HG03025 (cell line): Measurements from ENCODE around the gene THAP9.
A peak's percentile ranks its signal among the peaks of the same experiment; 100 is the strongest.
"Not testable (repeated sequence)": the region's sequence is repeated elsewhere in the genome, so short reads cannot be mapped to it uniquely, and the experiment has no call there.

Source experiments
- ATAC-seq: cut with Tn5 transposase; IDR thresholded peaks from one replicate; pipeline ENCODE4 v1.9.1; 2021; ENCODE audit warnings: mild to moderate bottlenecking, moderate library complexity; ENCODE audit not compliant: unreplicated experiment, low FRiP score

The THAP9 gene

DNA sequence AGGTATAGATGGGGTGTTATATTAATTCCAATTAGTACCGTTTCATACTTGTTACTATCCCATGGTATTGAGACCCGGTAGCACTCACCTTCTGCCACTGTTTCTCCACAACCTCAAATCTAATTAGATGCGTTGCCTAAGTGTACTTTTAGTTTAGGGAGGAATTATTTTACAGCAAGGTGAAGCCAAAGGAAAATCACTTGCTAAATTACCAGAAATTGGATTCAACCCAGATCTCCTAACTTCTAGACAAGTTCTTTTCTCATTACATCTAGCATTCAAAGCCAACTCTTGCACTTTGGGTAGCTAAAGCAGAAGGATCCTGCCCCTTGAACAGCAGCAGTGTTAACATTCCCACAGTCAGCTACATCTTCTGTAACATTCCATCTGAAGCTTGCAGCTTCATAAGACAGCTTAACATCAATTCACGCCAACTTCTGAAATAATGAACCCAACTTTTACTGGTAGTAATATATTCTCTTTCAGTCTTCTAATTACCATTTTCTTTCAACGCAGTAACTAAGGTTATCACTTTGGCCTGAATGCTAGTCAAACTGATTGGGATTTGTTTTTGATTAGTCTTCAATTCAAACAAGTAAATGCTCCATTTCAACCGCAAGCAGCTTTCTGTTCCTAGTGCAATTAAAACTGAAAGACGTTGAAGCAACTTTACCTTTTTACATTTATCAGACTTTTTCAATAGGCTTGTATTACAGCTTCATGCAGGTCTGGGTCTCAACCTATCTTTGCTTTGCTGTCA lies 8.6 kb upstream of the THAP9 start:
- ATAC-seq, result no peak

GRCh38 chr4:82892467-82892802 lies 8.1 kb upstream of the THAP9 start:
- ATAC-seq, result no peak

- no peak for ATAC-seq
Measured at GRCh38 chr4:82893942-82894341, 6.6 kb upstream of the THAP9 start.

DNA sequence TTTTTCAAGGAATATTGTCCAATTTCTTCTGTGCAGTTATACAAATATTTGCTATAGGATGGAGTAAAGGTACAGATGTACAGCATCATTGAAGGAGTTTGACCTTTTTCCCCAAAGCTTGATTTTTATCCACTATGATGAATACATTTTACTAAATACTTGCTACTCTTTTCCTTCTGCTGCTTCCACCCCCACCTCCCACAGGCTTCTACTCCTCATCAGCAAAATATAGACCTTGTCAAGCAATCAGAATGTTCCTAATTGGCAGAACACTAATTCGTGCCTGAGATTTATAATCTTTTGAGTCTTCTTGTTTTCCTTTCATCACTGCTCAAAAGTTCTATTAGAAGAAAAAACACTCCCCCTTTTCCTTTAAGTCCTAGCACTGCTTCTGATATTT lies 3.8 kb upstream of the THAP9 start:
- ATAC-seq, result no peak

DNA sequence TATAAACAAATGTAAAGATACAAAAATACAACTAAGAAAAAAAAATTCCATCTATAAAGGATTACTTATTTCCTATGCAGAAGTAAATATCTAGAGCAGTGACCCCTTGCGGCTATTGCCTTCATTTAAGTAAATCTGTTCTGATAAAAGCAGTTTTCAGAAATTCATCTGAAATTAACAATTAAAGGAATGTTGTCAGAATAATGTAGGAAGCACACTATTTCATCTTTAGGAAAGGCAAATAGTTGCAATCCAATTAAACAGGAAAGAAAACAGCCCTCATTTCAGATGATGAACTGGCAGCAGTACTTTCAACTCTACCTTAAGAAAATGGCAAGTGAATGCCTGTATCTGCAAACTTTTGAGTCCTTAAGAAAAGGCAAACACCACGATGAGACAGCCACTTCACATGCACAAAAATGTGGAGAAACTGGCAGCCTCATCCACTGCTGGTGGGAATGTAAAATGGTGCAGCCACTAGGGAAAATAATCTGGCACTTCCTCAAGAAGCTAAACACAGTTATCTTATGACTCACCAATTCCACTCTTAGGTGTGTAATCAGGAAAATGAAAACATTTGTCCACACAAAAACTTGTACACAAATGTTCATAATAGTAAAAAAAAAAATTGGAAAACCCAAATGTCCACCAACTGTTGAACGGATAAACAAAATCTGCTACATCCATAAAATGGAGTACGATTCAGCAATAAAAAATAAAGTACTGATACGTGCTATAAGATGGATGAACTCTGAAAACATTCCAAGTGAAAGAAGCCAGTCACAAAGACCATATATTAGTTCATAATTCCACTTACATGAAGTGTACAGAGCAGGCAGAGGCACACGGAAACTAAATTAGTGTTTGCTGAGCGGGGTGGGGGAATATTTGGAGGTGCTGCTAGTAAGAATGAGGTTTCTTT lies 2.0 kb upstream of the THAP9 start:
- ATAC-seq, result no peak

- ATAC-seq, result no peak
Measured at GRCh38 chr4:82899374-82900065, 1.0 kb upstream of the THAP9 start.

DNA sequence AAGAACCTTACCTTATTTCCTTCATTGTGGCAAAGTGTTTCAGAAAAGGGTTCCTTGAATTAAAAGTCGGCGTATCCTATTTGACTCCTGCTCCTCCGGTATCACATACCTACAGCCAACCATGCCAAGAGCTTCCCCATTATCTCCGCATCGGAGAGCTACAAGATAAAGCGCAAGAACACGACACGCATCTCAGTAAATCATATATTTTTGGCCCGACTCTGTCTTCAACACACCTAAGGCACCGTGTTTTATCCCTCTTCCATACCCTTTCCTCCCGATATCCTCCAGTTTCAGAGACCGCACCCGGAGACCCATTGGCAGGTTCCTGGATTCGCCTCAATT lies 497 bp upstream of the THAP9 start:
- ATAC-seq, result peak; percentile 3

- no peak for ATAC-seq
Measured at GRCh38 chr4:82901183-82901718, 716 bp downstream of the THAP9 start.

GRCh38 chr4:82903737-82904136 lies 3.2 kb downstream of the THAP9 start:
- no peak for ATAC-seq

GRCh38 chr4:82905205-82905604 lies 4.7 kb downstream of the THAP9 start:
- no peak for ATAC-seq

DNA sequence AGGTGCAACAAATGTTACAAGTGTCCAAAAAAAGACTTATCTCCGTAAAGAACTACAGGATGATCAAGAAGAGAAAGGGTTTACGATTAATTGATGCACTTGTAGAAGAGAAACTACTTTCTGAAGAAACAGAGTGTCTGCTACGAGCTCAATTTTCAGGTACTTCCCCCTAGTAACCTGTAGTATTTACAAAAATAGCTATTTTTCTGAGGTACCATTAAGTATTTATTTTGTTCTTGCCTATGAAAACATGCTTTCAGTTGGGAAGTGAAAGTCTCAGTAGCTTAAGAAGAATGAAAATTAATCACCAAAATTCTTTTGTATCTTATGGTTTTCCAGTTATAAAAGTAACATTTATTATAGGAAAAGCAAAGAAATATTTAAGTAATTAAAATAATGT lies 5.9 kb downstream of the THAP9 start:
- ATAC-seq, result no peak

GRCh38 chr4:82909326-82909725 lies 8.8 kb downstream of the THAP9 start:
- ATAC-seq, result no peak

GRCh38 chr4:82913305-82913704 lies 12.8 kb downstream of the THAP9 start:
- no peak for ATAC-seq

DNA sequence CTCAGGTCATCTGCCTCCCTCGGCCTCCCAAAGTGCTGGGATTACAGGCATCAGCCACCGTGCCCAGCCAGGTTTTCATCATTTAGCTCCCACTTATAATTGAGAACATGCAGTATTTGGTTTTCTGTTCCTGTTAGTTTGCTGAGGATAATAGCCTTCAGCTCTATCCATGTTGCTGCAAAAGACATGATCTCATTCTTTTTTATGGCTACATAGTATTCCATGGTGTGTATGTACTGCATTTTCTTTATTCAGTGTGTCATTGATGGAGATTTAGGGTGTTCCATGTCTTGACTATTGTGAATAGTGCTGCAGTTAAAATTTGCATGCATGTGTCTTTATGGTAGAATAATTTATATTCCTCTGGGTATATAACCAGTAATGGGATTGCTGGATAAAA lies 13.4 kb downstream of the THAP9 start:
- ATAC-seq, result not testable (repeated sequence)

DNA sequence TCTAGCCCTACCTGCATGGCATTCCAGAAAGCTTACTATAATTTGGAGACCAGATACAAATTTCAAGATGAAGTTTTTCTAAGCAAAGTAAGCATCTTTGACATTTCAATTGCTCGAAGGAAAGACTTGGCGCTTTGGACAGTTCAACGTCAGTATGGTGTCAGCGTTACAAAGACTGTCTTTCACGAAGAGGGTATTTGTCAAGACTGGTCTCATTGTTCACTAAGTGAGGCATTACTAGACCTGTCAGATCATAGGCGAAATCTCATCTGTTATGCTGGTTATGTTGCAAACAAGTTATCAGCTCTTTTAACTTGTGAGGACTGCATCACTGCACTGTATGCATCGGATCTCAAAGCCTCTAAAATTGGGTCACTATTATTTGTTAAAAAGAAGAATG lies 17.6 kb downstream of the THAP9 start:
- no peak for ATAC-seq

- no peak for ATAC-seq
Measured at GRCh38 chr4:82919386-82919785, 18.9 kb downstream of the THAP9 start.

DNA sequence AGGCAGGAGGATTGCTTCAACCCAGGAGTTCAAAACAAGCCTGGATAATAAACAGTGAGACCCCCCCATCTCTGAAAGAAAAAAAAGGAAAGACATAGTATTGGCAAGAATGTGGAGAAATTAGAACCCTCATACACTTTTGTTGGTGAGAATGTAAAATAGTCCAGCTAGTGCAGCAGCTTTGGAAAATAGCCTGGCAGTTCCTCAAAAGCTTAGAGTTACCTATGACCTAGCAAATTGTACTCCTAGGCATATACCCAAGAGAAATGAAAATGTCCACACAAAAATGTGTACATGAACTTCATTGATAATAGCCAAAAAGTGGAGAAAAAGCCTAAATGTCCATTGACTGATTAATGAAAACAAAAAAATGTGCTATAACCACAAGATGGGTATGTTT lies 21.3 kb downstream of the THAP9 start:
- no peak for ATAC-seq

DNA sequence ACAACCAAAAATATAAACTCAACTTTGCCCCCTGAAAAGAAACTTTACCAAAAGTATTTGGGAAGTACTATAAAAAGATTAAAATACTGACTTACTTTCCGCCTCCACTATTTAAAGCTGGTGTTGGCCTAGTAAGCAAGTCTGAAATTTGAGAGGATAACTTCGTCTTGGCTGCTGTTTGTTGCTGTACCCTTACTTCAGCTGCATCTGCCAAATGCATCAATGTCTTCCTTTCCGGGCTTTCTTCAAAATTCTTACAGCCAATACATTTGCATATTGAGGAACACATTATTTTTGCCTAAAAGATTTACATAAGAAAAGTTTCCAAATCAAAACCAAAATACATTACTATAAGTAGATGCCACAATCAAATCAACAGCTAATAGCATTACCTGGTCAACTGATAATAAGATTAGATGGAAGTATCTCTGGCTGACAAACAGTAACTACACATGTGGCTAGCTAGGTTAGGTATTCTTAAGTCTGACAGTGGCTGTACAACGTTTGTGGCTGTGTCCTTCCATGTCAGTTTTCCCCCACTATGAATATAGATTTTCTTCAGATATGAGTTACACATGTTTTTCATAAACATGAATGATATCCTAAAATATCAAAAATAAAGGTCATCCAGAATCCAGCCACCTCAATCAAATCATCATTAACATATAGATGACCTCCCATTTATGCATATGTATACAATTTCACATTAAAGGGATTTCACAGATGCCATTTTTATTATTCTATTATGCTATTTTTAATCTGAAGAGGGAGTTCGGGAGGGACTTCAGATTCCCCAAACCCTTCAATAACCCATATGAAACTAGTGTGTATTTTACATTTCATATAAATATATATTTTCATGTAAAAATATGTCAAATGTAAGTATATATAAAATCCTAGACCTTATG lies 30.6 kb downstream of the THAP9 start:
- ATAC-seq, result no peak

- ATAC-seq, result no peak
Measured at GRCh38 chr4:82934441-82934840, 33.9 kb downstream of the THAP9 start.

DNA sequence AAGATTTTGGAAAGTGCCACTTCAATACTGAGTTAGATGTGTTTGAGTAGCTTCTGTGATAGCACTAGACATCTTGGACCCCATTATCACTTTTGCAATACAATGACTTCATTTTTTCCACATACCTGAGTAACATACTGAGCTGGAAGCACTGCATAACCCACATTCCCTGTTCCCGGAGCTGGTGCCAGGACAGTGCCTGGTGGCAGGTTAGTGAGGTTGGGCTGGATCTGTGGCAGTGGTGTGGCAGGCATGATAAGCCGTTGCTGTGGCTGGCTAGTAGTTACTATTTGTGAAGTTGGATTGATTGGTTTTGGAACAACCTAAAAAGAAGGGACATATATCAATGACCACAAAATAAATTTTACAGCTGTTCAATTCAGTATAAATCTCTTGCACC lies 38.9 kb downstream of the THAP9 start:
- no peak for ATAC-seq
